Neuronal stem cell (in vitro differentiated cells): Measurements from ENCODE around the gene RGS16.

Experiments
- DNase-seq: peaks from one replicate; pipeline ENCODE4 v3.0.0-alpha.2; 2013; ENCODE audit warnings: low spot score
- H2AFZ ChIP-seq: one replicate; pipeline ENCODE4 v1.6.1; 2013; ENCODE audit warnings: mild to moderate bottlenecking, low read length, inconsistent platforms
- H2AK5ac ChIP-seq: 2 replicates; pipeline ENCODE4 v1.6.1; 2013; ENCODE audit warnings: low read depth, mild to moderate bottlenecking, inconsistent platforms, low read length, moderate library complexity, mixed read lengths
- H2BK120ac ChIP-seq: 2 replicates; pipeline ENCODE4 v1.6.1; 2013; ENCODE audit warnings: low read depth, mild to moderate bottlenecking, inconsistent platforms, low read length, moderate library complexity, mixed read lengths
- H2BK12ac ChIP-seq: one replicate; pipeline ENCODE4 v1.6.1; 2013; ENCODE audit warnings: low read length, inconsistent platforms
- H2BK15ac ChIP-seq: 2 replicates; pipeline ENCODE4 v1.6.1; 2013; ENCODE audit warnings: mild to moderate bottlenecking, low read length, inconsistent platforms, mixed read lengths
- H2BK5ac ChIP-seq: one replicate; pipeline ENCODE4 v1.6.1; 2013; ENCODE audit warnings: inconsistent platforms, mild to moderate bottlenecking, low read length, moderate library complexity
- H3K14ac ChIP-seq: one replicate; pipeline ENCODE4 v1.6.1; 2013; ENCODE audit warnings: low read length, inconsistent platforms
- H3K18ac ChIP-seq: 2 replicates; pipeline ENCODE4 v1.6.1; 2013; ENCODE audit warnings: low read length, inconsistent platforms
- H3K23ac ChIP-seq: 2 replicates; pipeline ENCODE4 v1.6.1; 2013; ENCODE audit warnings: low read depth, mild to moderate bottlenecking, mixed read lengths, low read length, inconsistent platforms; ENCODE audit not compliant: poor library complexity
- H3K27ac ChIP-seq: replicated peaks from 3 replicates; pipeline ENCODE4 v1.5.1; 2013; ENCODE audit warnings: low read length, inconsistent platforms
- H3K27me3 ChIP-seq, 3 experiments: 2 replicates each; pipeline ENCODE4 v1.6.1; 2013; ENCODE audit warnings: low read length in 3 of 3, mild to moderate bottlenecking in 2 of 3, inconsistent platforms in 1 of 3, low read depth in 1 of 3, mixed read lengths in 1 of 3, moderate library complexity in 1 of 3; ENCODE audit not compliant: control insufficient read depth in 3 of 3, insufficient read depth in 3 of 3
- H3K36me3 ChIP-seq, 2 donors: replicated peaks in 1 of 2; 2 replicates each; pipeline ENCODE4 v1.6.1; 2013; ENCODE audit warnings: low read length in 2 of 2; ENCODE audit not compliant: control insufficient read depth in 2 of 2, insufficient read depth in 2 of 2
- H3K4ac ChIP-seq: 2 replicates; pipeline ENCODE4 v1.6.1; 2013; ENCODE audit warnings: inconsistent platforms, mild to moderate bottlenecking, low read length, moderate library complexity
- H3K4me1 ChIP-seq, 2 donors: 1 replicate in 1 of 2; 2 replicates in 1 of 2; pipeline ENCODE4 v1.6.1; 2013; ENCODE audit warnings: low read length in 2 of 2, low read depth in 1 of 2; ENCODE audit not compliant: control insufficient read depth in 2 of 2, insufficient read depth in 1 of 2
- H3K4me2 ChIP-seq: one replicate; pipeline ENCODE4 v1.6.1; 2013; ENCODE audit warnings: mild to moderate bottlenecking, low read length, inconsistent platforms; ENCODE audit not compliant: insufficient read depth, poor library complexity, severe bottlenecking
- H3K4me3 ChIP-seq, 2 donors: 2 replicates each; pipeline ENCODE4 v1.5.1; 2013; ENCODE audit warnings: low read length in 2 of 2, mild to moderate bottlenecking in 2 of 2, inconsistent platforms in 1 of 2, moderate library complexity in 1 of 2
- H3K79me1 ChIP-seq: one replicate; pipeline ENCODE4 v1.6.1; 2013; ENCODE audit warnings: low read depth, mild to moderate bottlenecking, inconsistent platforms, low read length, moderate library complexity
- H3K9ac ChIP-seq: one replicate; pipeline ENCODE4 v1.6.1; 2013; ENCODE audit warnings: mild to moderate bottlenecking, low read depth, low read length, inconsistent platforms; ENCODE audit not compliant: poor library complexity
- H3K9me3 ChIP-seq, 2 donors: replicated peaks in 1 of 2; 2 replicates each; pipeline versions ENCODE3 to v1.6.1; 2013; ENCODE audit warnings: low read length in 2 of 2, mild to moderate bottlenecking in 2 of 2, inconsistent platforms in 1 of 2, low read depth in 1 of 2, mixed read lengths in 1 of 2, moderate library complexity in 1 of 2; ENCODE audit not compliant: control insufficient read depth in 2 of 2, insufficient read depth in 1 of 2
- H4K8ac ChIP-seq: one replicate; pipeline ENCODE4 v1.6.1; 2013; ENCODE audit warnings: low read depth, mild to moderate bottlenecking, inconsistent platforms, low read length, moderate library complexity
- H4K91ac ChIP-seq: one replicate; pipeline ENCODE4 v1.6.1; 2013; ENCODE audit warnings: low read length, low read depth, mild to moderate bottlenecking, inconsistent platforms; ENCODE audit not compliant: poor library complexity
- WGBS, 2 donors: extraction: QIAGEN DNeasy Blood & Tissue Kit; methylation state at CpG; one replicate each; pipeline ENCODE4 v1.1.7; 2013; ENCODE audit warnings: missing lambda C conversion rate in 2 of 2, mixed read lengths in 1 of 2; ENCODE audit not compliant: insufficient read length in 2 of 2, insufficient replicate concordance in 1 of 2; ENCODE audit errors: extremely low coverage in 2 of 2; 5-methylcytosine and 5-hydroxymethylcytosine counted together

The RGS16 gene

GRCh38 chr1:182615468-182616129 lies 11.4 kb upstream of the RGS16 start:
- H3K4me2 ChIP-seq: peak overlapping the region; percentile 80
- H3K14ac ChIP-seq: no peak overlapping the region
- H2BK5ac ChIP-seq: peak overlapping the region; percentile 100
- no peak overlapping the region for H3K9ac ChIP-seq
- no peak overlapping the region for H3K4ac ChIP-seq
- H3K4me3 ChIP-seq: peak overlapping the region; percentile 50 to 80
- H3K18ac ChIP-seq: peak overlapping the region; percentile 99
- peak; percentile 59 for DNase-seq
- H3K27me3 ChIP-seq: peaks cover 0 to 17% (median 0%) of the 10 kb centered on the region in 3 experiments
- peak overlapping the region; percentile 17 for H2AK5ac ChIP-seq
- no peak overlapping the region for H3K23ac ChIP-seq
- H3K79me1 ChIP-seq: no peaks in the 10 kb centered on the region
- H3K4me1 ChIP-seq: peaks cover 44 to 48% of the 10 kb centered on the region in 2 donors
- no peak overlapping the region for H2BK12ac ChIP-seq
- peak overlapping the region; percentile 98 for H3K27ac ChIP-seq
- no CpG with 5 or more reads among the region's 11 CpGs for WGBS, 2 donors
- H3K36me3 ChIP-seq: no peaks in the 10 kb centered on the region
- peak overlapping the region; percentile 98 for H2BK120ac ChIP-seq
- H2BK15ac ChIP-seq: no peak overlapping the region
- H4K91ac ChIP-seq: no peak overlapping the region
- no peak overlapping the region for H4K8ac ChIP-seq
- no peaks in the 10 kb centered on the region for H3K9me3 ChIP-seq
- H2AFZ ChIP-seq: peak overlapping the region; percentile 96

- no peaks in the 10 kb centered on the region for H3K79me1 ChIP-seq
- peak overlapping the region; percentile 98 for H3K27ac ChIP-seq
- peak overlapping the region; percentile 80 for H3K4me2 ChIP-seq
- peaks cover 45 to 51% of the 10 kb centered on the region in 2 donors for H3K4me1 ChIP-seq
- H3K27me3 ChIP-seq: peaks cover 0 to 17% (median 0%) of the 10 kb centered on the region in 3 experiments
- peak overlapping the region; percentile 28 for H3K23ac ChIP-seq
- H2AFZ ChIP-seq: peak overlapping the region; percentile 96
- H2BK15ac ChIP-seq: peak overlapping the region; percentile 94
- peak overlapping the region; percentile 61 for H4K91ac ChIP-seq
- peak; percentile 73 for DNase-seq
- H2BK12ac ChIP-seq: peak overlapping the region; percentile 76
- H2AK5ac ChIP-seq: peak overlapping the region; percentile 86
- peak overlapping the region; percentile 83 for H4K8ac ChIP-seq
- peak overlapping the region; percentile 100 for H2BK5ac ChIP-seq
- H3K36me3 ChIP-seq: no peaks in the 10 kb centered on the region
- H3K18ac ChIP-seq: peak overlapping the region; percentile 99
- H3K4me3 ChIP-seq: peak overlapping the region; percentile 50 to 80
- no CpG with 5 or more reads among the region's 56 CpGs for WGBS, 2 donors
- H3K9ac ChIP-seq: peak overlapping the region; percentile 87
- no peak overlapping the region for H3K4ac ChIP-seq
- no peak overlapping the region for H3K14ac ChIP-seq
- peak overlapping the region; percentile 98 for H2BK120ac ChIP-seq
- no peaks in the 10 kb centered on the region for H3K9me3 ChIP-seq
Measured at GRCh38 chr1:182614796-182615454, 10.7 kb upstream of the RGS16 start.

- Histone ChIP-seq H3K4me1 (peaks cover 32 to 49% of the 10 kb centered on the region in 2 donors), H3K36me3 (no peaks in the 10 kb centered on the region), H3K4me2 (no peak overlapping the region), H3K27ac (peak overlapping the region; percentile 47), H3K9me3 (no peaks in the 10 kb centered on the region), H2BK12ac (no peak overlapping the region), H3K79me1 (no peaks in the 10 kb centered on the region), H3K4ac (no peak overlapping the region), H3K27me3 (peaks cover 0 to 14% (median 0%) of the 10 kb centered on the region in 3 experiments), H4K8ac (no peak overlapping the region), H3K18ac (peak overlapping the region; percentile 67), H3K23ac (no peak overlapping the region), H2AK5ac (no peak overlapping the region), H2AFZ (no peak overlapping the region), H2BK5ac (no peak overlapping the region), H4K91ac (peak overlapping the region; percentile 4), H3K9ac (no peak overlapping the region), H2BK120ac (no peak overlapping the region), H3K4me3 (no peak overlapping the region), H2BK15ac (no peak overlapping the region), H3K14ac (no peak overlapping the region)
- no CpG with 5 or more reads among the region's 8 CpGs for WGBS, 2 donors
- peak; percentile 50 for DNase-seq
Measured at GRCh38 chr1:182611787-182612186, 7.6 kb upstream of the RGS16 start.

GRCh38 chr1:182611326-182611725 lies 7.1 kb upstream of the RGS16 start:
- no CpG with 5 or more reads among the region's 1 CpG for WGBS, 2 donors
- no peak overlapping the region for H3K9ac ChIP-seq
- no peak overlapping the region for H2AFZ ChIP-seq
- no peaks in the 10 kb centered on the region for H3K79me1 ChIP-seq
- H3K18ac ChIP-seq: peak overlapping the region; percentile 23
- H2BK15ac ChIP-seq: peak overlapping the region; percentile 53
- H3K4me2 ChIP-seq: no peak overlapping the region
- no peak overlapping the region for H3K23ac ChIP-seq
- H3K27me3 ChIP-seq: peaks cover 0 to 9% (median 0%) of the 10 kb centered on the region in 3 experiments
- no peak overlapping the region for H4K8ac ChIP-seq
- H3K27ac ChIP-seq: peak overlapping the region; percentile 47
- H3K4me1 ChIP-seq: peaks cover 32 to 48% of the 10 kb centered on the region in 2 donors
- no peak overlapping the region for H3K4ac ChIP-seq
- peak overlapping the region; percentile 4 for H4K91ac ChIP-seq
- H2BK12ac ChIP-seq: peak overlapping the region; percentile 24
- peak overlapping the region; percentile 23 for H2AK5ac ChIP-seq
- H3K9me3 ChIP-seq: no peaks in the 10 kb centered on the region
- H2BK120ac ChIP-seq: no peak overlapping the region
- DNase-seq: no peak
- H3K14ac ChIP-seq: no peak overlapping the region
- H2BK5ac ChIP-seq: no peak overlapping the region
- H3K4me3 ChIP-seq: no peak overlapping the region
- H3K36me3 ChIP-seq: no peaks in the 10 kb centered on the region
